ENCODE measurements around the gene PSME1.

Gene PSME1

DNA sequence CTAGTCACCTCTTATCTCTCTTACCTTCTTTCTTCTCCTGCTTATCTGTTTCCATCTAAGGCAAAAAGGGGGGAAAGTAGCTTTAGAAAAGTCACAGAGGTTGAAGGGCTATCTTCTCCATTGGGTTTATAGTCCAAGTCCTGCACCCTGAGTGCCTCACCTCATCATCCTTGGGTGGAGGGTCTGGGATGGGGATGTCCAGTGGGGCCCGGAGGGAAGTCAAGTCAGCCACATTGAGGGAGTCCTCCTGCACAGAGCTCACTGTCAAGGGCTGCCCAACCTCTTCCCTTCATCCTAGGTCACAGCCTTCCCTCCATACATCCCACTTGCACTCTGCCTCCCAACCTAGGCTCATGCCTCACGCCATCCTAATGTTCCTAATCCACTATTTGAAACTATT lies 9.2 kb downstream of the PSME1 start:
- H3K27ac ChIP-seq: peak overlapping the region; percentile 88
- TF ChIP-seq, protein P1, sequence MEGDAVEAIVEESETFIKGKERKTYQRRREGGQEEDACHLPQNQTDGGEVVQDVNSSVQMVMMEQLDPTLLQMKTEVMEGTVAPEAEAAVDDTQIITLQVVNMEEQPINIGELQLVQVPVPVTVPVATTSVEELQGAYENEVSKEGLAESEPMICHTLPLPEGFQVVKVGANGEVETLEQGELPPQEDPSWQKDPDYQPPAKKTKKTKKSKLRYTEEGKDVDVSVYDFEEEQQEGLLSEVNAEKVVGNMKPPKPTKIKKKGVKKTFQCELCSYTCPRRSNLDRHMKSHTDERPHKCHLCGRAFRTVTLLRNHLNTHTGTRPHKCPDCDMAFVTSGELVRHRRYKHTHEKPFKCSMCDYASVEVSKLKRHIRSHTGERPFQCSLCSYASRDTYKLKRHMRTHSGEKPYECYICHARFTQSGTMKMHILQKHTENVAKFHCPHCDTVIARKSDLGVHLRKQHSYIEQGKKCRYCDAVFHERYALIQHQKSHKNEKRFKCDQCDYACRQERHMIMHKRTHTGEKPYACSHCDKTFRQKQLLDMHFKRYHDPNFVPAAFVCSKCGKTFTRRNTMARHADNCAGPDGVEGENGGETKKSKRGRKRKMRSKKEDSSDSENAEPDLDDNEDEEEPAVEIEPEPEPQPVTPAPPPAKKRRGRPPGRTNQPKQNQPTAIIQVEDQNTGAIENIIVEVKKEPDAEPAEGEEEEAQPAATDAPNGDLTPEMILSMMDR (conservative IDR thresholded peaks at IDR 0.05): no peak
- no peak for TF ChIP-seq ZFX (IDR thresholded peaks at IDR 0.05)

DNA sequence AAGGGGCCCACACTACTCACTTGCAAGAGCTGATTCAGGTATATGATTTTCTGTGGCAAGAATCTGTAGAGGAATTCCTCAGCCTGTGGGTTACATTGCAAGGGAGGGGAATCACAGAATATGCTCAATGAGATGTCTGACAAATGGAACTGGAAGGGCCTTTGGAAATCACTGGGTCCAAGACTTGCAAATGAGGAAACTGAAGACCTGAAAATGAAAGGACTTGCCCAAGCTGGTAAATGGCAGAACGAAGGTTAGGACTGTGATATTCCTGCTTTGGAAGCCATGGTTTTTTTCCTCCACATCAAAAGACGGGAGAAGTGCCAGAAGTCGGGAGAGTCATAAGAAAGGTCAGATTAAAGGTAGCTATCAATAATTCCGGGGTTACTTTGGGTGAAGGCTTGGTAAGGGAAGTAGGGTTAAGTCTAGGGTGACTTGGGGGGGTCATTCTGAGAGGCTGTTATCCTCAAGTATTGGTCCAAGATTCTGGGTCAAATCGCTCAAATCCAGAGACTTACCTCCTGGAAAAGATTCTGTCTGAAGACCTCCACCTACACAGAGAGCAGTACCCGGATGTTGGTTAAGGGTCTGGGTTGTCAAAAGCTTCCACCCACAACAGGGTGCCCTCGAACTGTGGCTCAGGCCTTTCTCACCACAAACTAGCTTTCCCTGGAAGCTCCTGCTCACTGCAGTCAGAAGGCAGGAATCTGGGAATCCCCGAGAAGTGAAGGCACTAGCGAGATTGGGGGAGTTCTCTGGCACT lies 9.9 kb downstream of the PSME1 start:
- H3K27ac ChIP-seq: peak overlapping the region; percentile 88
- TF ChIP-seq, protein P1 (conservative IDR thresholded peaks at IDR 0.05): no peak
- no peak for TF ChIP-seq ZFX (IDR thresholded peaks at IDR 0.05)

DNA sequence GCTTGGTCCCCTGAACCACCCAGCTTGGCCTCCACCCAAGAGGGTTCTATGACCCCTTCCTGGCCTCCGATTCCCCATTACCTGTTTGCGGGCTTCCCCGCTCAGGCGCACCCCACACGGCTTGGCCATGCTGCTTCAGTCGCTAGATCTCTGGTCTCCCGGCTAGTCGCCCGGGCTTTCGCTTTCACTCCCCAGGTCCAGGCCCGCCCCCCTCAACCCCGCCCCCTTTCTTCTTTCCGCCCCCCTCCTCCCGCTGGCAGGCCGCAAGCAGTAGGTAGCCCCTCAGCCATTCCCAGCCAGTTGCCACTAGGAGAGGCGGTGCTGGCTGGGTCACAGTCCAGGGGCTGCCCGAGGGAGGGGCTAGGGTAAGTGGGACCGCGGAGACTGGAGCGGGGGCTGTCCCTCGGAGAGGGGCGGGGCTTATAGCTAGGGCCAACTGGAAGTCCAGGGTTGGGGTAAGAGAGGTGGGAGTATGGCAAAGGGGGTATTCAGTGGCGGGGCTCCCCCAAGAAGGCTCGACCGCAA lies 10.5 kb downstream of the PSME1 start, which contains the start of gene PSME2:
TSS of gene PSME2 (minus strand) at position 158 of the 525 bp plus-strand sequence. CDS start at position 129, 29 bp downstream.
- peak within 1 kb of the TSS; percentile 88 for H3K27ac ChIP-seq
- no peak for TF ChIP-seq ZFX (IDR thresholded peaks at IDR 0.05)
- TF ChIP-seq, protein P1 (conservative IDR thresholded peaks at IDR 0.05): no peak

DNA sequence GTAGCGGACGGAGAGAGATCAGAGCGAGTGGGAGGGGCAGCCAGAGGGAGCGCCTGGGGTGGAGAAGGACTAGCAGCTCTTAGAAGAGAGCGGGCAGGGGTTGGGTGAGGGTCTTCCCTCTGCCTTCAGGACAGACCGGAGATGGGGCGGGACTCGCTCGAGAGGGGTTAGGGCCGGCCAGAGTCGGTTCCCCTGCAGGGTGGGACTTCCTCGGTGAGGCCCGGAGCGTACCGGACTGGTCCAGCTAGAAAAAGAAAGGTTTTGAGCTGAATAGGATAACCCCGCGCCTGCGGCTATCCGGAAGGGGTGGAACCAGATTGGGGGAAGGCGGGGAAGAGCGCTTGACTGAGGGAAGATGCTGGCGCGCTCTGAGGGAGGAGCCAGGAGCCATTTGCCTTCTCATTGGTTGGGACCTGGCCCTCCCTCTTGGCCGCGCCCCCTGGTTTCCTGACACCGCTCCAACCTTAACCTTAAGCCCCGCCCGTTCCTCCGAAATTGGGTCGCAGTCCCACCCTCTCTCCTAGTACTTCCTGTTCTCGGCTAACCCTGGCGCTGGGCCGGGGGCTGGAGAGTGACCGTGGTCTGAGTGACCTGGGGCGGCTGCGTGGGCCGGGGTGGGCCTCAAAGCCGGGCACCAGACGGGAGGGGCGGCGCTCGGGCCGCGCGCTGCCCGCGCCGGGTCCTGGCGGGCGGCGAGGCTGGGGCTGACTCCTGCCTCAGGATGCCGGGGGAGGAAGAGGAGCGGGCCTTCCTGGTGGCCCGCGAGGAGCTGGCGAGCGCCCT lies 11.2 kb downstream of the PSME1 start, which contains the start of gene RNF31:
TSS of gene RNF31 (plus strand) at position 521 of the 783 bp plus-strand sequence. CDS start at position 722, 201 bp downstream.
- TF ChIP-seq, protein P1 (conservative IDR thresholded peaks at IDR 0.05): no peak
- TF ChIP-seq ZFX (IDR thresholded peaks at IDR 0.05): no peak
- peak within 1 kb of the TSS; percentile 88 for H3K27ac ChIP-seq

DNA sequence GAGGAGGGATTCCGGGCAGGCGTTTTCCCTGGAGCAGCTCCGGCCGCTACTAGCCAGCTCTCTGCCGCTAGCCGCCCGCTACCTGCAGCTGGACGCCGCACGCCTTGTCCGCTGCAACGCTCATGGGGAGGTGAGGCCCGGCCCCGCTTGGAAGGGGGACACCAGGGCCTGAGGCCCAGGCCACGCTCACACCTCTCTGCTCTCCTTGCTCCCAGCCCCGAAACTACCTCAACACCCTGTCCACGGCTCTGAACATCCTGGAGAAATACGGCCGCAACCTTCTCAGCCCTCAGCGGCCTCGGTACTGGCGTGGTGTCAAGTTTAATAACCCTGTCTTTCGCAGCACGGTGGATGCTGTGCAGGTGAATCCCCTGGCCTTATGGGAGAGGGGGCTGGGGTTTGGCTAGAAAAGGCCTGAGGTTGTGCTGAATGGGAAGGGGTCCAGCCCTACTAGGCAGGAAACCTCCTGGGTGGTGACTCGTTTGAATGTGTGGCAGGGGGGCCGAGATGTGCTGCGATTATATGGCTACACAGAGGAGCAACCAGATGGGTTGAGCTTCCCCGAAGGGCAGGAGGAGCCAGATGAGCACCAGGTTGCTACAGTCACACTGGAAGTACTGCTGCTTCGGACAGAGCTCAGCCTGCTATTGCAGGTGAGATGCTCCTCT lies 11.9 kb downstream of the PSME1 start:
- H3K27ac ChIP-seq: peak overlapping the region; percentile 88
- TF ChIP-seq, protein P1 (conservative IDR thresholded peaks at IDR 0.05): no peak
- peak; percentile 82; the same call in 1 of the 2 replicates for TF ChIP-seq ZFX (IDR thresholded peaks at IDR 0.05)

DNA sequence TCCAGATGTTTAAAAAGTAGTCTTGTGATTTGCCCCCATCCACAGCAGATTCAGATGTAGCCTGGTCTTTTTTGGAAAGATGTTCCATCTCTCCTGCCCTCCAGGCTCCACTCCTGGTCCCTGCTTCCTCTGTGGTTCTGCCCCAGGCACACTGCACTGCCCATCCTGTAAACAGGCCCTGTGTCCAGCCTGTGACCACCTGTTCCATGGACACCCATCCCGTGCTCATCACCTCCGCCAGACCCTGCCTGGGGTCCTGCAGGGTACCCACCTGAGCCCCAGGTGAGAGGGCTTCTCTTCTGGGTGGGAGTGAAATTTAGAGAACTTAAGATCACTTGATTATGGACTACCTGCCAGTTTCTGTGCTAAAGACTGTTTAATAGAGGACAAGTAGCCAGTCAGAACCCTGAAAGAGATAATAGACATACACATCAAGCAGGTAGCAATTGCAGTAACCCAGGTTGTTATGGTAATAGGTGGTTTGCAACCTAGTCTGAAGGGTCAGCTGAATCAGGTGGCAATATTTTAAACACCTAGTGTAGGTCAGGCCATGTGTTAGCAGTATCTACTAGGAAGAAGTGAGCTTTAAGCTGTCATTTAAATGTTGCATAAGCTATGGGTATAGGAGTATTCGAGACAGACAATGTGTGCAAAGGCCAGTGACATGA lies 13.4 kb downstream of the PSME1 start:
- TF ChIP-seq ZFX (IDR thresholded peaks at IDR 0.05): no peak
- TF ChIP-seq, protein P1 (conservative IDR thresholded peaks at IDR 0.05): no peak
- no peak overlapping the region for H3K27ac ChIP-seq

Measured in C4-2B (cell line).